Lower leg skin (tissue), 4 donors: Measurements from ENCODE around the gene DHX8. TPM values are rescaled to one million over a fixed set of nuclear protein-coding genes. Genes with fewer than 3 reads are reported as not detected.
"Not testable (repeated sequence)": the region's sequence is repeated elsewhere in the genome, so short reads cannot be mapped to it uniquely, and the experiment has no call there.

ENCODE experiments used
- DNase-seq, 2 donors: peaks; one replicate each; pipeline ENCODE4 v3.0.0-alpha.2; 2019; ENCODE audit warnings: low spot score in 2 of 2
- H3K4me3 ChIP-seq: fragments of 200-600 bp; sonication (generic); 2 replicates; pipeline ENCODE4 v1.5.1; 2017; ENCODE audit warnings: mild to moderate bottlenecking, low read depth; ENCODE audit not compliant: poor library complexity, severe bottlenecking
- CTCF ChIP-seq, 3 donors: fragments of 450-650 bp; IDR thresholded peaks; one replicate each; pipeline ENCODE4 v1.5.1; 2016; ENCODE audit warnings: antibody characterized with exemption in 3 of 3, mild to moderate bottlenecking in 3 of 3, moderate library complexity in 2 of 3
- POLR2A ChIP-seq, 2 donors: fragments of 450-650 bp; IDR thresholded peaks; one replicate each; pipeline ENCODE4 v1.6.1; 2016 to 2017; ENCODE audit warnings: antibody characterized with exemption in 2 of 2, mild to moderate bottlenecking in 1 of 2, moderate library complexity in 1 of 2
- WGBS, 2 donors: methylation state at CpG; one replicate each; pipeline ENCODE4 v1.1.5; 2018; 5-methylcytosine and 5-hydroxymethylcytosine counted together
- intact Hi-C: fragments of 100-400 bp; cut with DNase I; formaldehyde crosslinking; loops from one replicate; pipeline ENCODE4 v1.15.0; 2023; ENCODE audit warnings: low total_unique reads
- total RNA-seq, 4 donors: library from RNA; depleted of rRNA; stranded (reverse); fragments of >200 nt; gene quantifications; one replicate each; pipeline ENCODE4 v1.1.0, GENCODE V29; 2016

The DHX8 gene
- total RNA-seq, 4 donors from 2014 or later: 35.7 to 60.3 (median 44.0) TPM

- TF ChIP-seq POLR2A (IDR thresholded peaks at IDR 0.05) (no peak), CTCF (IDR thresholded peaks at IDR 0.05) (no peak)
- WGBS, 2 donors: 92 to 93% methylated on average over 11 of the region's 11 CpGs
- H3K4me3 ChIP-seq: no peak overlapping the region
- DNase-seq: no peak
- intact Hi-C loops: no loop called here
Observed at GRCh38 chr17:43475494-43476089, 8.2 kb upstream of the DHX8 start.

GRCh38 chr17:43476306-43476705, 7.5 kb upstream of the DHX8 start:
- DNase-seq, H3K4me3 ChIP-seq, intact Hi-C loops: not testable (repeated sequence)
- WGBS, 2 donors: 86% methylated on average over 9 of the region's 9 CpGs

GRCh38 chr17:43477832-43478634, 5.7 kb upstream of the DHX8 start:
- intact Hi-C loops: no loop called here
- 38 to 44% methylated on average over 9 of the region's 9 CpGs for WGBS, 2 donors
- no peak for DNase-seq
- TF ChIP-seq POLR2A (IDR thresholded peaks at IDR 0.05): no peak
- no peak for TF ChIP-seq CTCF (IDR thresholded peaks at IDR 0.05)
- no peak overlapping the region for H3K4me3 ChIP-seq

- no peak for DNase-seq
- intact Hi-C loops: loop anchor here (2.0 kb wide), 1 partner anchor 19 kb away; no protein-coding TSS in a partner anchor
- WGBS, 2 donors: 89 to 95% methylated on average over 3 of the region's 3 CpGs
- H3K4me3 ChIP-seq: no peak overlapping the region
- TF ChIP-seq POLR2A (IDR thresholded peaks at IDR 0.05) (no peak), CTCF (IDR thresholded peaks at IDR 0.05) (no peak)
Observed at GRCh38 chr17:43479948-43480347, 3.8 kb upstream of the DHX8 start.

GRCh38 chr17:43482103-43483012, 1.4 kb upstream of the DHX8 start:
- intact Hi-C loops: loop anchor here (2.0 kb wide), 1 partner anchor 90 kb away; no protein-coding TSS in a partner anchor
- 84 to 96% methylated on average over 11 of the region's 11 CpGs for WGBS, 2 donors

More at GRCh38 chr17:43482103-43483012, 1.4 kb upstream of the DHX8 start:
- no peak overlapping the region for H3K4me3 ChIP-seq
- TF ChIP-seq CTCF (IDR thresholded peaks at IDR 0.05) (no peak), POLR2A (IDR thresholded peaks at IDR 0.05) (no peak)
- no peak for DNase-seq
